RWPE1 (cell line): Measurements from ENCODE around the gene MGA.
A peak's percentile ranks its signal among the peaks of the same experiment; 100 is the strongest.

ENCODE experiments used
- CTCF ChIA-PET: fragments of 350-600 bp; sonication (Branson Sonifier 250); formaldehyde crosslinking; extraction: SDS; loops from one replicate; lab custom pipeline; 2021; lab: Yijun Ruan, JAX
- POLR2A ChIA-PET: fragments of 400-600 bp; formaldehyde crosslinking; extraction: SDS; loops from one replicate; lab custom pipeline; 2020; ENCODE audit warnings: antibody characterized with exemption; ENCODE audit not compliant: low non-redundant PET; lab: Yijun Ruan, JAX
- DNase-seq: peaks from one replicate; pipeline ENCODE4 v3.0.0; 2012; ENCODE audit warnings: low spot score
- H3K27ac ChIP-seq: fragments of 450-650 bp; 2 replicates; pipeline ENCODE4 v1.5.1; 2017
- TF ChIP-seq, protein P1 (sequence below): fragments of 450-650 bp; conservative IDR thresholded peaks from 2 replicates; pipeline ENCODE4 v1.5.1; 2017; ENCODE audit warnings: low read depth, mild to moderate bottlenecking

The MGA gene

DNA sequence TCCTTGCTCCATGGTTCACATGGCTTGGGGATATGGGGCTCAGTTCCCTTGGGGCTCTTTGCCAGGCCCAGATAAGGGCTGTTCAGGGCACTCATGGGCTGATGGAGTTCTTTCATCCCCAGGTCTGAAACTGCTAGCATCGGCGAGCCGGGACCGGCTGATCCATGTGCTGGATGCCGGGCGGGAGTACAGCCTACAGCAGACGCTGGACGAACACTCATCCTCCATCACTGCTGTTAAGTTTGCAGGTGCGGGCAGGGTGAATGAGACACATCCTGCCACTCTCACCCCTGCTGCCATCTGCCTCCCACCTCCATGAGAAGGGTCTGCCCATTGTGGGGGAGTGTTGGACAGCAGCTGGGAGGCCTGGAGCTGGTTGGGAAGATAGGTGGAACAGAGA, 156.6 kb downstream of the MGA start:
- POLR2A ChIA-PET, result no interaction called here
- no peak for DNase-seq
- H3K27ac ChIP-seq, result peak overlapping the region; percentile 12
- TF ChIP-seq, protein P1, sequence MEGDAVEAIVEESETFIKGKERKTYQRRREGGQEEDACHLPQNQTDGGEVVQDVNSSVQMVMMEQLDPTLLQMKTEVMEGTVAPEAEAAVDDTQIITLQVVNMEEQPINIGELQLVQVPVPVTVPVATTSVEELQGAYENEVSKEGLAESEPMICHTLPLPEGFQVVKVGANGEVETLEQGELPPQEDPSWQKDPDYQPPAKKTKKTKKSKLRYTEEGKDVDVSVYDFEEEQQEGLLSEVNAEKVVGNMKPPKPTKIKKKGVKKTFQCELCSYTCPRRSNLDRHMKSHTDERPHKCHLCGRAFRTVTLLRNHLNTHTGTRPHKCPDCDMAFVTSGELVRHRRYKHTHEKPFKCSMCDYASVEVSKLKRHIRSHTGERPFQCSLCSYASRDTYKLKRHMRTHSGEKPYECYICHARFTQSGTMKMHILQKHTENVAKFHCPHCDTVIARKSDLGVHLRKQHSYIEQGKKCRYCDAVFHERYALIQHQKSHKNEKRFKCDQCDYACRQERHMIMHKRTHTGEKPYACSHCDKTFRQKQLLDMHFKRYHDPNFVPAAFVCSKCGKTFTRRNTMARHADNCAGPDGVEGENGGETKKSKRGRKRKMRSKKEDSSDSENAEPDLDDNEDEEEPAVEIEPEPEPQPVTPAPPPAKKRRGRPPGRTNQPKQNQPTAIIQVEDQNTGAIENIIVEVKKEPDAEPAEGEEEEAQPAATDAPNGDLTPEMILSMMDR, result no peak
- CTCF ChIA-PET, result interaction anchor here (0.6 kb wide), 1 partner anchor 59 kb away, joined by 5 read pairs; no protein-coding TSS in a partner anchor

DNA sequence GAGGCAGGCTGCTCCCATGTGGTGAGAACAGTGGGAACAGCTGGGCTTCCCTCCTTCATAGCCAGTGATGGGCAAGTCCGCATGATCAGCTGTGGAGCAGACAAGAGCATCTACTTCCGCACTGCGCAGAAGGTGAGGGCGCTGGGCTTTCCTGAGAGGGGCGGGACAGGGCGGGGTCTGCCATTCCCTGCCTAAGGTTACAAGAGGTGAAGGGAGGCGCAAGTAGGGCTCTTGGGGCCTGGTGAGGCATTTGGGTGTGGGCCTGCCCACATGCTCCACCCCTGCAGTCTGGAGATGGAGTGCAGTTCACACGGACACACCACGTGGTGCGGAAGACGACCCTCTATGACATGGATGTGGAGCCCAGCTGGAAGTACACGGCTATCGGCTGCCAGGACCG, 157.1 kb downstream of the MGA start:
- H3K27ac ChIP-seq, result no peak overlapping the region; the same call in 1 of the 2 replicates
- TF ChIP-seq, protein P1, result no peak
- no peak for DNase-seq
- ChIA-PET CTCF (no interaction called here), POLR2A (no interaction called here)

DNA sequence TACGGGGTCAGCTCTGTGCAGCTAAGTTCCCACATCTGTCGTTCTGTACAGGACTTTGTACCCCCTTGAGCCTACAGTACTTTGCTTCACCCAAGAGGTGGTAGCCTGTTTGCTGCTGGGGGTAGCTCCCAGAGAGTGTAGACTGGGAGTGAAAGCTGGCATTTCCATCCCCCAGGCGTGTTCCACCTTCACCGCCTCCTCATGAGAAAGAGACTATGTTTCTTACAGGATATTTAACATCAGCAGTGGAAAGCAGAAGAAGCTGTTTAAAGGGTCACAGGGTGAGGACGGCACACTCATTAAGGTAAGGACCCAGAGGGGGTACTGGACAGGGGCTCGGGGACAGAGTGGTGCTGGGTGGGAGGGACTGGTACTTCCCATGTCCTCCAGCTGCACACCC, 157.6 kb downstream of the MGA start:
- H3K27ac ChIP-seq, result no peak overlapping the region; the same call in 1 of the 2 replicates
- TF ChIP-seq, protein P1, result no peak
- no peak for DNase-seq
- POLR2A ChIA-PET, result no interaction called here
- CTCF ChIA-PET, result interaction anchor here (0.6 kb wide), 1 partner anchor 84 kb away, joined by 4 read pairs; no protein-coding TSS in a partner anchor

DNA sequence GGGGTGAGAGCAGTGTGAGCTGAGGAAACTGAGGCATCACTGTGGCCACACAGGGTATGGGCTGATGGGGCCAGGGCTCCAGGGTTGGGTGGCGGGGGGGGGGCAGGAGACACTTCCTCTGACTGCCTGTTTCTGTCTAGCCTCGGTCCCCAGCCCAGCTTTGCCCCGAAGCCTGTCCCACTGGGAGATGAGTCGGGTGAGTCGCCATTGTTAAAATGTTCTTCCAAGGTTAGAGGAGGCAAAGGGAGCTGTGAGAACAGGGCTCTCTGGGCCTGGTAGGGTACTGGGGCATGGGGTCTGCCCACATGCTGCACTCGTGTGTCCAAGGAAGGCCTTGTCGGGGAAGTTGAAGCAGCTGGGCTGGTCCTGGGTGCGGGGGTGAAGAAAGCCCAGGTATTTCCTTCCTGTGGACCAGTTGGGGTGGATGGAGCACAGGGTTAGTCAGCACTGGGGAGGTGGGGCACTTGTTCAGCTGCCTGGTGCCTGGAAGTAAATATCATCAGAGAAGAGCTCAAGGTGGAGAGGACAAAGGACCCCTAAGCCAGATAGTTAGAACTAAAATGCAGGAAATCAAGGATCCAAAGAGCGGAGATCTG, 159.3 kb downstream of the MGA start:
- TF ChIP-seq, protein P1, result no peak
- DNase-seq, result no peak
- POLR2A ChIA-PET, result no interaction called here
- CTCF ChIA-PET, result interaction anchor here (0.6 to 1.4 kb wide), 3 partner anchors 8 to 13 kb away, joined by 3 to 4 read pairs (median 3); no protein-coding TSS in a partner anchor
- peak overlapping the region; percentile 88 for H3K27ac ChIP-seq

GRCh38 chr15:41820791-41821423, 160.7 kb downstream of the MGA start:
- H3K27ac ChIP-seq, result peak overlapping the region; percentile 88
- DNase-seq, result no peak
- ChIA-PET CTCF (interaction anchor here (1.4 kb wide), 1 partner anchor 14 kb away, joined by 3 read pairs; no protein-coding TSS in a partner anchor), POLR2A (interaction anchor here (0.6 to 0.7 kb wide), 2 partner anchors 47 to 802 kb away, joined by 3 read pairs; partner anchors contain the start of gene MAPKBP1)
- TF ChIP-seq, protein P1, result no peak

- H3K27ac ChIP-seq, result peak overlapping the region; percentile 88
- CTCF ChIA-PET, result interaction anchor here (0.5 kb wide), 1 partner anchor 1109 kb away, joined by 6 read pairs; no protein-coding TSS in a partner anchor
- TF ChIP-seq, protein P1, result no peak
- POLR2A ChIA-PET, result no interaction called here
- DNase-seq, result no peak
Measured at GRCh38 chr15:41821831-41822230, 161.6 kb downstream of the MGA start.
